PC-3 (cell line): ENCODE results near the gene AMFR. TPM values are rescaled to one million over a fixed set of nuclear protein-coding genes. Genes with fewer than 3 reads are reported as not detected.

Source experiments
- ATAC-seq: fragments of 200-7000 bp; cut with Tn5 transposase; 2 replicates; pipeline ENCODE4 v1.9.1; 2020; ENCODE audit warnings: mild to moderate bottlenecking, moderate library complexity
- BruUV-seq: library from RNA; stranded (reverse); fragments of 400-500 nt; replicated peaks from 2 replicates; lab custom pipeline; 2021; lab: Mats Ljungman, UMichigan
- CTCF ChIA-PET: fragments of 300-600 bp; sonication (Branson Sonifier 250); formaldehyde crosslinking; loops from one replicate; lab custom pipeline; 2022; ENCODE audit warnings: antibody characterized with exemption; lab: Charles Lee
- POLR2A ChIA-PET: fragments of 300-600 bp; sonication (Branson Sonifier 250); formaldehyde crosslinking; loops from one replicate; lab custom pipeline; 2022; ENCODE audit warnings: antibody characterized with exemption; ENCODE audit not compliant: unreplicated experiment; lab: Charles Lee
- DNase-seq: peaks from one replicate; pipeline ENCODE4 v3.0.0-alpha.2; 2015
- H2AFZ ChIP-seq: fragments of 300-600 bp; sonication (generic); 2 replicates; pipeline ENCODE4 v1.6.0; 2016; ENCODE audit warnings: antibody characterized with exemption, low read length
- H3F3A ChIP-seq: fragments of 300-600 bp; sonication (generic); one replicate; pipeline ENCODE4 v1.6.0; 2017; ENCODE audit warnings: antibody characterized with exemption, low read length, control low read depth, mild to moderate bottlenecking; ENCODE audit not compliant: unreplicated experiment
- H3K27ac ChIP-seq: fragments of 300-600 bp; sonication (generic); 2 replicates; pipeline ENCODE4 v1.5.1; 2016; ENCODE audit warnings: mild to moderate bottlenecking, low read length
- H3K27me3 ChIP-seq: fragments of 300-600 bp; sonication (generic); 2 replicates; pipeline ENCODE4 v1.6.1; 2016; ENCODE audit warnings: low read length, mixed read lengths
- H3K36me3 ChIP-seq: fragments of 300-600 bp; sonication (generic); 2 replicates; pipeline ENCODE4 v1.6.1; 2016; ENCODE audit warnings: low read depth, mixed run types, low read length, mixed read lengths
- H3K4me1 ChIP-seq: fragments of 300-600 bp; sonication (generic); 2 replicates; pipeline ENCODE4 v1.5.1; 2016; ENCODE audit warnings: low read length; ENCODE audit not compliant: insufficient read depth
- H3K4me2 ChIP-seq: fragments of 300-600 bp; sonication (generic); 2 replicates; pipeline ENCODE4 v1.6.0; 2016; ENCODE audit warnings: low read length
- H3K4me3 ChIP-seq: fragments of 300-600 bp; sonication (generic); 2 replicates; pipeline ENCODE4 v1.5.1; 2016; ENCODE audit warnings: mild to moderate bottlenecking, low read length, mixed read lengths
- H3K79me2 ChIP-seq: fragments of 300-600 bp; sonication (generic); 2 replicates; pipeline ENCODE4 v1.6.1; 2017; ENCODE audit warnings: low read length, mixed read lengths
- H3K9ac ChIP-seq: fragments of 300-600 bp; sonication (generic); 2 replicates; pipeline ENCODE4 v1.6.0; 2016; ENCODE audit warnings: mild to moderate bottlenecking, low read length
- H3K9me2 ChIP-seq: fragments of 300-600 bp; sonication (generic); replicated peaks from 2 replicates; pipeline ENCODE4 v1.6.1; 2016; ENCODE audit warnings: mixed run types, low read length, mixed read lengths
- H3K9me3 ChIP-seq: fragments of 300-600 bp; sonication (generic); 2 replicates; pipeline ENCODE4 v1.6.1; 2016; ENCODE audit warnings: low read length, mixed read lengths
- H4K20me1 ChIP-seq: fragments of 300-600 bp; sonication (generic); 2 replicates; pipeline ENCODE4 v1.6.1; 2016; ENCODE audit warnings: low read length, mixed read lengths
- EZH2 ChIP-seq: fragments of 300-600 bp; sonication (generic); IDR thresholded peaks from one replicate; pipeline ENCODE4 v1.6.1; 2017; ENCODE audit warnings: antibody characterized with exemption, mild to moderate bottlenecking, low read length; ENCODE audit not compliant: unreplicated experiment
- EZH2phosphoT487 ChIP-seq: fragments of 300-600 bp; sonication (generic); IDR thresholded peaks from 2 replicates; pipeline ENCODE4 v1.6.1; 2018; ENCODE audit warnings: mild to moderate bottlenecking, antibody characterized with exemption, low read length, borderline replicate concordance
- intact Hi-C: fragments of 100-400 bp; cut with micrococcal nuclease; formaldehyde crosslinking; loops from 2 replicates; pipeline ENCODE4 v1.9.0; 2023
- total RNA-seq: library from RNA; depleted of rRNA; stranded (reverse); fragments of >200 nt; gene quantifications from 2 replicates; pipeline ENCODE4 v1.2.3, GENCODE V29; 2014
- TF ChIP-seq, protein P1 (sequence below): fragments of 300-600 bp; sonication (generic); conservative IDR thresholded peaks from 2 replicates; pipeline ENCODE4 v1.5.1; 2017; ENCODE audit warnings: antibody characterized with exemption, low read depth, mild to moderate bottlenecking, low read length

The AMFR gene
- total RNA-seq, 1 experiment from 2014 or later: 98.9 TPM

DNA sequence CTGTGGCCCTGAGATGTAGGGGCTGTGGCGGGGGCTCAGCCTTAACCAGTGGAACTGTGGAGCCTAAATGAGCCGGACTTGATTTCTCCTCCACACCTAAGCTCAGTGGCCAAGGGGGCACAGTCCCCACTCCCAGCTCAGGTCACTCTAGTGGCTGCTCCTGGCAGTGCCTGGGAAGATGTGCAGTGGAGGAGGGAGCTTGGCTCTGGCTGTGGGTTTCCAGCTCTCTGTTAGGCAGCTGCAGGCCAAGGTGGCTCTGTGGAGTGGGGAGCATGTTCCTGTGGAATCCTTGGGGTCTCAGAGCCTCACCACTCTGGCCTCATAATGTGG, 76.3 kb downstream of the AMFR start:
- DNase-seq (no peak), ATAC-seq (no peak; the same call in 1 of the 2 replicates)
- no peaks in the 10 kb centered on the region for H3K9me2 ChIP-seq
- TF ChIP-seq EZH2 (no peak), EZH2phosphoT487 (no peak)
- TF ChIP-seq, protein P1, sequence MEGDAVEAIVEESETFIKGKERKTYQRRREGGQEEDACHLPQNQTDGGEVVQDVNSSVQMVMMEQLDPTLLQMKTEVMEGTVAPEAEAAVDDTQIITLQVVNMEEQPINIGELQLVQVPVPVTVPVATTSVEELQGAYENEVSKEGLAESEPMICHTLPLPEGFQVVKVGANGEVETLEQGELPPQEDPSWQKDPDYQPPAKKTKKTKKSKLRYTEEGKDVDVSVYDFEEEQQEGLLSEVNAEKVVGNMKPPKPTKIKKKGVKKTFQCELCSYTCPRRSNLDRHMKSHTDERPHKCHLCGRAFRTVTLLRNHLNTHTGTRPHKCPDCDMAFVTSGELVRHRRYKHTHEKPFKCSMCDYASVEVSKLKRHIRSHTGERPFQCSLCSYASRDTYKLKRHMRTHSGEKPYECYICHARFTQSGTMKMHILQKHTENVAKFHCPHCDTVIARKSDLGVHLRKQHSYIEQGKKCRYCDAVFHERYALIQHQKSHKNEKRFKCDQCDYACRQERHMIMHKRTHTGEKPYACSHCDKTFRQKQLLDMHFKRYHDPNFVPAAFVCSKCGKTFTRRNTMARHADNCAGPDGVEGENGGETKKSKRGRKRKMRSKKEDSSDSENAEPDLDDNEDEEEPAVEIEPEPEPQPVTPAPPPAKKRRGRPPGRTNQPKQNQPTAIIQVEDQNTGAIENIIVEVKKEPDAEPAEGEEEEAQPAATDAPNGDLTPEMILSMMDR: no peak
- ChIA-PET CTCF (no interaction called here), POLR2A (no interaction called here)
- no peak overlapping the region for H2AFZ ChIP-seq
- no peak overlapping the region for H3K4me2 ChIP-seq
- no peaks in the 10 kb centered on the region for H3K36me3 ChIP-seq
- H4K20me1 ChIP-seq: no peaks in the 10 kb centered on the region
- BruUV-seq: no TSS peak
- no peaks in the 10 kb centered on the region for H3K79me2 ChIP-seq
- peaks cover 7% of the 10 kb centered on the region; the same call in 1 of the 2 replicates for H3K4me1 ChIP-seq
- H3K4me3 ChIP-seq: no peak overlapping the region
- H3K9me3 ChIP-seq: no peaks in the 10 kb centered on the region
- H3K9ac ChIP-seq: no peak overlapping the region
- no peaks in the 10 kb centered on the region for H3K27me3 ChIP-seq
- intact Hi-C loops: no loop called here
- H3F3A ChIP-seq: no peaks in the 10 kb centered on the region
- H3K27ac ChIP-seq: no peak overlapping the region

- TF ChIP-seq, protein P1: no peak
- TF ChIP-seq EZH2phosphoT487 (no peak), EZH2 (no peak)
- Histone ChIP-seq H4K20me1 (no peaks in the 10 kb centered on the region), H3K36me3 (no peaks in the 10 kb centered on the region), H3K4me3 (no peak overlapping the region), H3K27me3 (no peaks in the 10 kb centered on the region), H3K9me2 (no peaks in the 10 kb centered on the region), H3K4me1 (peaks cover 12% of the 10 kb centered on the region; the same call in 1 of the 2 replicates), H2AFZ (no peak overlapping the region), H3K4me2 (no peak overlapping the region), H3K9ac (no peak overlapping the region), H3K9me3 (no peaks in the 10 kb centered on the region), H3K27ac (no peak overlapping the region), H3K79me2 (no peaks in the 10 kb centered on the region), H3F3A (no peaks in the 10 kb centered on the region)
- intact Hi-C loops: no loop called here
- CTCF ChIA-PET: no interaction called here
- no TSS peak for BruUV-seq
- no peak; the same call in 1 of the 2 replicates for ATAC-seq
- POLR2A ChIA-PET: no interaction called here
- DNase-seq: no peak
These were observed 76.9 kb downstream of the AMFR start for GRCh38 chr16:56348168-56349085.

GRCh38 chr16:56347670-56348069, 77.7 kb downstream of the AMFR start:
- Histone ChIP-seq H3K27ac (no peak overlapping the region), H3K79me2 (no peaks in the 10 kb centered on the region), H3K27me3 (no peaks in the 10 kb centered on the region), H3K9ac (no peak overlapping the region), H3K9me3 (no peaks in the 10 kb centered on the region), H3F3A (no peaks in the 10 kb centered on the region), H3K36me3 (no peaks in the 10 kb centered on the region), H2AFZ (no peak overlapping the region), H3K4me2 (no peak overlapping the region), H3K9me2 (no peaks in the 10 kb centered on the region), H3K4me1 (peaks cover 12% of the 10 kb centered on the region; the same call in 1 of the 2 replicates), H3K4me3 (no peak overlapping the region), H4K20me1 (no peaks in the 10 kb centered on the region)
- TF ChIP-seq EZH2phosphoT487 (no peak), EZH2 (no peak)
- TF ChIP-seq, protein P1: no peak
- POLR2A ChIA-PET: no interaction called here
- CTCF ChIA-PET: no interaction called here
- ATAC-seq (no peak), DNase-seq (no peak)
- BruUV-seq: no TSS peak
- intact Hi-C loops: no loop called here
